Mucosa of descending colon (tissue), 3 donors: ENCODE data around the gene ALDH1A1. TPM values are rescaled to one million over a fixed set of nuclear protein-coding genes. Genes with fewer than 3 reads are reported as not detected.

Source experiments
- ATAC-seq: fragments of 200-7000 bp; cut with Tn5 transposase; one replicate; pipeline ENCODE4 v1.9.1; 2020; ENCODE audit warnings: mild to moderate bottlenecking, moderate library complexity
- DNase-seq, 3 donors: peaks; one replicate each; pipeline ENCODE4 v3.0.0-alpha.2; 2020
- H3K36me3 ChIP-seq: fragments of 200-600 bp; one replicate; pipeline ENCODE4 v1.8.0; 2021; ENCODE audit warnings: low read depth, mild to moderate bottlenecking
- H3K4me1 ChIP-seq: fragments of 200-600 bp; one replicate; pipeline ENCODE4 v1.8.0; 2021; ENCODE audit warnings: low read depth, mild to moderate bottlenecking
- H3K4me3 ChIP-seq: fragments of 200-600 bp; one replicate; pipeline ENCODE4 v1.8.0; 2021; ENCODE audit warnings: mild to moderate bottlenecking
- H3K9me3 ChIP-seq: fragments of 200-600 bp; one replicate; pipeline ENCODE4 v1.8.0; 2021; ENCODE audit warnings: mild to moderate bottlenecking
- CTCF ChIP-seq: fragments of 200-600 bp; IDR thresholded peaks from one replicate; pipeline ENCODE4 v1.8.0; 2022; ENCODE audit warnings: antibody characterized with exemption, mild to moderate bottlenecking
- intact Hi-C, 2 donors: fragments of 100-400 bp; cut with DNase I in 1 of 2; cut with micrococcal nuclease in 1 of 2; formaldehyde crosslinking; loops; one replicate each; pipeline versions ENCODE4 v1.11.0 to v1.11.1; 2022; cut with DNase I, micrococcal nuclease
- total RNA-seq, 3 donors: library from RNA; stranded (reverse); fragmentation: NEBNext Ultra II Directional in 2 of 3; extraction: Animal tissue kit (Norgen Biotek cat#: 25700) in 2 of 3; gene quantifications; one replicate each; pipeline versions ENCODE4 v1.2.1 to v1.2.4, GENCODE V29; 2021 to 2023
- donor health status: DM: no; HTN: no; CAD: no; lungs with moderate emphysema.
- donor health status: DM: no; HTN: no; CAD: no.
- donor health status: DM: no; HTN: yes; CAD: no.

The ALDH1A1 gene
- total RNA-seq, 3 donors from 2014 or later, result 72.9 to 173 (median 84.1) TPM

GRCh38 chr9:72888067-72888466, 64.8 kb downstream of the ALDH1A1 start:
- no peak for ATAC-seq

GRCh38 chr9:72886386-72886785, 66.5 kb downstream of the ALDH1A1 start:
- ATAC-seq (no peak), DNase-seq (no peak)
- intact Hi-C loops, result no loop called here
- peaks cover 5% of the 10 kb centered on the region for H3K4me1 ChIP-seq
- no peak for TF ChIP-seq CTCF
- no peak overlapping the region for H3K4me3 ChIP-seq
- no peaks in the 10 kb centered on the region for H3K36me3 ChIP-seq
- no peaks in the 10 kb centered on the region for H3K9me3 ChIP-seq

More at GRCh38 chr9:72888067-72888466, 64.8 kb downstream of the ALDH1A1 start:
- Histone ChIP-seq H3K9me3 (no peaks in the 10 kb centered on the region), H3K36me3 (no peaks in the 10 kb centered on the region), H3K4me1 (peaks cover 3% of the 10 kb centered on the region), H3K4me3 (no peak overlapping the region)
- intact Hi-C loops, result no loop called here
- TF ChIP-seq CTCF, result no peak
- DNase-seq, result no peak

- intact Hi-C loops, result no loop called here
- ATAC-seq, result no peak
- no peak for TF ChIP-seq CTCF
Observed at GRCh38 chr9:72884508-72884907, 68.3 kb downstream of the ALDH1A1 start.

GRCh38 chr9:72883875-72884274, 69.0 kb downstream of the ALDH1A1 start:
- DNase-seq, result peak in 1 of 3 donors; percentile 74
- no peak for TF ChIP-seq CTCF
- peak; percentile 95 for ATAC-seq
- intact Hi-C loops, result no loop called here
- peaks cover 5% of the 10 kb centered on the region for H3K4me1 ChIP-seq
- no peaks in the 10 kb centered on the region for H3K9me3 ChIP-seq
- H3K36me3 ChIP-seq, result no peaks in the 10 kb centered on the region
- H3K4me3 ChIP-seq, result no peak overlapping the region

More at GRCh38 chr9:72884508-72884907, 68.3 kb downstream of the ALDH1A1 start:
- Histone ChIP-seq H3K4me1 (peaks cover 5% of the 10 kb centered on the region), H3K36me3 (no peaks in the 10 kb centered on the region), H3K9me3 (no peaks in the 10 kb centered on the region), H3K4me3 (no peak overlapping the region)
- no peak for DNase-seq

GRCh38 chr9:72882117-72882775, 70.6 kb downstream of the ALDH1A1 start:
- DNase-seq (peak in 2 of 3 donors; percentile 26 to 51), ATAC-seq (peak; percentile 37)
- Histone ChIP-seq H3K36me3 (no peaks in the 10 kb centered on the region), H3K4me3 (no peak overlapping the region), H3K4me1 (peaks cover 5% of the 10 kb centered on the region), H3K9me3 (no peaks in the 10 kb centered on the region)
- TF ChIP-seq CTCF, result no peak
- intact Hi-C loops, result no loop called here

GRCh38 chr9:72880821-72881220, 72.0 kb downstream of the ALDH1A1 start:
- Histone ChIP-seq H3K4me1 (peaks cover 5% of the 10 kb centered on the region), H3K36me3 (no peaks in the 10 kb centered on the region), H3K9me3 (no peaks in the 10 kb centered on the region), H3K4me3 (no peak overlapping the region)
- intact Hi-C loops, result no loop called here
- TF ChIP-seq CTCF, result no peak
- DNase-seq (no peak), ATAC-seq (no peak)
